ENCODE measurements around the gene FPGT.

Gene FPGT

DNA sequence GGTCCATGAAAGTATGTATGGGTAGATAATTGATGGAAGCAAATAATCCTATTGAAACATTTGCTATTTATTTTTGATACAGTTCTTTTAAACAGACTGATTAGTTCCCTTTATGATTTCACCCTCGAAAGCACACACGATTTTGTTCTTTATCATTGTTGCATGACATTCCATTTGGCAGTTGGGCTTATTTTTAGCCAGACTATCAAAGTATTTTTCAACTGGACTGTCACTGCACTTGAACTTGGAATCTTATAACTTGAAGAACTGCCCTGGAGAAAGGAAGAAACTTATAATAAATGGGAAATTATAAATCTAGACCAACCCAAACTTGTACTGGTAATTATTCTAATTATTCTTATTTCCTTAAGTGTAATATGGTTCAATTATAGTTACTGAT, 37.1 kb downstream of the FPGT start, which contains the start of gene TNNI3K:
TNNI3K (plus strand) TSS at position 235 of the 400 bp plus-strand sequence; CDS start at position 300, 65 bp downstream.
- TF ChIP-seq, protein P1, sequence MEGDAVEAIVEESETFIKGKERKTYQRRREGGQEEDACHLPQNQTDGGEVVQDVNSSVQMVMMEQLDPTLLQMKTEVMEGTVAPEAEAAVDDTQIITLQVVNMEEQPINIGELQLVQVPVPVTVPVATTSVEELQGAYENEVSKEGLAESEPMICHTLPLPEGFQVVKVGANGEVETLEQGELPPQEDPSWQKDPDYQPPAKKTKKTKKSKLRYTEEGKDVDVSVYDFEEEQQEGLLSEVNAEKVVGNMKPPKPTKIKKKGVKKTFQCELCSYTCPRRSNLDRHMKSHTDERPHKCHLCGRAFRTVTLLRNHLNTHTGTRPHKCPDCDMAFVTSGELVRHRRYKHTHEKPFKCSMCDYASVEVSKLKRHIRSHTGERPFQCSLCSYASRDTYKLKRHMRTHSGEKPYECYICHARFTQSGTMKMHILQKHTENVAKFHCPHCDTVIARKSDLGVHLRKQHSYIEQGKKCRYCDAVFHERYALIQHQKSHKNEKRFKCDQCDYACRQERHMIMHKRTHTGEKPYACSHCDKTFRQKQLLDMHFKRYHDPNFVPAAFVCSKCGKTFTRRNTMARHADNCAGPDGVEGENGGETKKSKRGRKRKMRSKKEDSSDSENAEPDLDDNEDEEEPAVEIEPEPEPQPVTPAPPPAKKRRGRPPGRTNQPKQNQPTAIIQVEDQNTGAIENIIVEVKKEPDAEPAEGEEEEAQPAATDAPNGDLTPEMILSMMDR (IDR thresholded peaks at IDR 0.05; ENCODE audit: control insufficient read depth, insufficient read depth, low read depth, low read length, missing control alignments) = no peak
- no peak for DNase-seq (ENCODE audit: low read depth)

DNA sequence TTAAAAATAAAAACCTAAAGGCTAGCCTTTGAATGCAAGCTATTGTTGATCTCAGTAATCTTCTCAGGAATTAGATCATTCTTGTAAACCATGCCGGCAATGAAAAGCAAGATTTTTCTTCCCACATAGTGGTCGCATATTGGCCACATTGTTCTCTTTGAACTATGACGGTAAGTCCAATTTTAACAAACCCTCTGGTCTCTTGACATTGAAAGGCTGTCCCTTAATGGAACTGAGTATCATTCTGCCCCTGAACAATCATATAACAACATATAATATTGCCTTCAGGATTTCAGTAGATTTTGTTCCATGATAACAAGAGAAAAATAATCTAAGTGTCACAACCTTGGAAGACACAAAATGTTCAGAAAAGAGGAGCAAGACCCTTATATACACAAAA, 38.4 kb downstream of the FPGT start:
- TF ChIP-seq, protein P1 (IDR thresholded peaks at IDR 0.05; ENCODE audit: control insufficient read depth, insufficient read depth, low read depth, low read length, missing control alignments) = no peak
- H3K4me3 ChIP-seq (ENCODE audit: control insufficient read depth, low read depth, low read length) = no peak overlapping the region
- DNase-seq (ENCODE audit: low read depth) = no peak

More for the DNA sequence above, 37.1 kb downstream of the FPGT start, which contains the start of gene TNNI3K:
- no peak within 1 kb of the TSS for H3K4me3 ChIP-seq (ENCODE audit: control insufficient read depth, low read depth, low read length)

DNA sequence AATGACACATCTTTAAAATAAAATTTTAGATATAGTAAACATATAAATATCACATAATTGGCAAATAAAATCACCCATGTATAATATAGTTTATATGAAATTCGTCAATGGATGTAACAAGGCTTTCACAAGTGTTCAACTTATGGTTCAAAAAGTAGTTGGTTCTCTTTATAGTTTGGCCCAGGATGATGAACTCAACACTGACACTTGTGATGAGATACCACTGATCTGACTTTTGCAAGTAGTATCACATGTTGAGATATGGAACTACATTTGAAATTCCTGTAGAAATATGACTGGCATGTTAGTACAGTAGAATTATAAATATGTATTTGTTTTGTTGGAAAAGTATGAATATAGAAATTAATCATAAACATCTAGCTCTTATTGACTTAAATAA, 39.0 kb downstream of the FPGT start:
- H3K4me3 ChIP-seq (ENCODE audit: control insufficient read depth, low read depth, low read length) = no peak overlapping the region
- TF ChIP-seq, protein P1 (IDR thresholded peaks at IDR 0.05; ENCODE audit: control insufficient read depth, insufficient read depth, low read depth, low read length, missing control alignments) = no peak
- DNase-seq (ENCODE audit: low read depth) = no peak

DNA sequence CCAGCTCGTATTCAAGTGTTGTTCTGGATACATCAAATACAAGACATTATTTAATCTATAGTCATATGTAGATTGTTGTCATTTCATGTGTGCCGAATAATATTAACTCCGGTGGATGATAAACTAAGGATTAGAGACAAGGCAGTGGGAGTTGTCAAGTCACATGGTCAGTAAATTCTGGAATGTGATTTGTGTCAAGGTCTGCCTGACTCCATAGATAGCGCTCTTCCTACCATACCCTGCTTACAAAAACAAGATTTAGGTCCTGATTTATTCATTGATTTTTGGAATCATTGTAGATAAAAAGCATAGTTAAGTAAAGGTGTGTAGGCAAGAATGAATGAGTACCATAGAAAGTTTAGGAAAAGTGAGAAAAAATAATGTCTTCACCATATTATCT, 39.7 kb downstream of the FPGT start:
- no peak for DNase-seq (ENCODE audit: low read depth)
- TF ChIP-seq, protein P1 (IDR thresholded peaks at IDR 0.05; ENCODE audit: control insufficient read depth, insufficient read depth, low read depth, low read length, missing control alignments) = no peak
- no peak overlapping the region for H3K4me3 ChIP-seq (ENCODE audit: control insufficient read depth, low read depth, low read length)

DNA sequence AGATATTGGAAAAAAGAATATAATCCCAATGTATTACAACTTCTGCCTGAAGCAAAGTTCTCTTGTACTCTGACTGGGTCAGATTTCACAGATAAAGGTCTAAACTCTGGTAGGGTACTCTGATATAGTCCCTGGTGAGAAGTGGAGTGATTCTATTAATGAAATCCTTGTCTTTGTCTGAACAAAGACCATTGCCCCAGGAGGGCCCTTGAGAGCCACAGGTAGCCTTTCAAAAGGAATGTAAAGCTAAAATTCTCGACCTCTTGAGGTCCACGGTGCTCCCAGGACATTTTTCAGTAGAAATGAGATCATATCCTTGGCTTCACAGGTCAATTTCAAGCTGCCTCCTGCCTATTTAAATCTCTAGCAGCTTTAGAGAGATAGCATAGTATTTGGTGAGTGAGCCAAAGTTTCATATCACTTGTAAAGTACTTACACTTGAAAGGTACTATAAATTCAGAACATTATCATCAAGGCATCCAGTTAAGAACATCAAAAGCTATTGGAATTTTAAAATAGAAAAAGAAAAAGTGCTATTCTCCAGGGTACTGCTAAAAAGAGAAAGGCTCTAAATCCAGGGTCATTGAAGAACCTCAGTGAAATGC, 47.2 kb downstream of the FPGT start:
- no peak for DNase-seq (ENCODE audit: low read depth)
- TF ChIP-seq, protein P1 (IDR thresholded peaks at IDR 0.05; ENCODE audit: control insufficient read depth, insufficient read depth, low read depth, low read length, missing control alignments) = no peak
- no peak overlapping the region for H3K4me3 ChIP-seq (ENCODE audit: control insufficient read depth, low read depth, low read length)

DNA sequence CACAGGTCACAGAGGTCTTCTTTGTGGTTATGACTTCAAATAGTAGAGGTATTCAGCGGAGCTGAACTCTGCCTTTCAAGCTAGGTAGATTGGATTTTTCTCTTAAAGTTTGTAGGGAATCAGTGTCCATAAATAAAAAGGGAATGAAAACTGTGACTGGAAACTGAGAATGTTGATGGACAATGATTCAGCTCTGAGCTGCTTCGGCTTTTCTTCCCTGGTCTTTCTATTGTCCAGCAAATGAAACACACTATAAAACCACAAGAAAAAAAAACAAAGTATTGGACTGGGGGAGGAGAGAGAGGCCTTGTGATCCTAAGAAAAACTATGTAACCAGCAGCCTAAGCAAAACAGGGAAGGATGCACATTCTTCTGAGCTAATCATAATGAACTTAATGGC, 48.3 kb downstream of the FPGT start:
- no peak for DNase-seq (ENCODE audit: low read depth)
- H3K4me3 ChIP-seq (ENCODE audit: control insufficient read depth, low read depth, low read length) = no peak overlapping the region
- TF ChIP-seq, protein P1 (IDR thresholded peaks at IDR 0.05; ENCODE audit: control insufficient read depth, insufficient read depth, low read depth, low read length, missing control alignments) = no peak
